Stimulated activated CD8-positive, alpha-beta memory T cell treated with anti-CD3 and anti-CD28 coated beads, Interleukin-12 subunit alpha, Interleukin-12 subunit beta, amount 100 ng/mL, for 24 hours (primary cell): ENCODE measurements around the gene SCIN.

Experiments
- DNase-seq: peaks from one replicate; pipeline ENCODE4 v3.0.0-alpha.2; 2020; ENCODE audit errors: extremely low read depth

Gene SCIN

DNA sequence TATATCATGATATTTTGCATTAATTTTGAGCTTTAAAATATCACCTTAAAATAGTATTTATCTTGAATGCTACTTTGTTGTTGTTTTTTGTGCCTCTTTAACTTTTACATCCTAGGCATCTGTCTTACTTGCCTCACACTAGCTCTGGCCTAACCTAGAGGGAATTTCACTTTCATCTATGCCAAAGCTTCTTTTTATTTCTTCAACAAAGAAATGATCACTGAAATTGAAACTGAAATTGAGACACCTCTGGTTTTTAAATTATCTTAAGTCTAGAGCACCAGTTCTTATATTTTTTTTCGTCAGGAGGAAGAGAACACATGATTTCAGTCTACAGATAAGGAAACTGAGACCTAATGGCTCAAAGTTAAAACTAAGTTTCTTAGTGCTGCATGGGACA lies 3.5 kb upstream of the SCIN start:
- DNase-seq = no peak

- DNase-seq = no peak
Measured at GRCh38 chr7:12569673-12570072, 847 bp upstream of the SCIN start.

DNA sequence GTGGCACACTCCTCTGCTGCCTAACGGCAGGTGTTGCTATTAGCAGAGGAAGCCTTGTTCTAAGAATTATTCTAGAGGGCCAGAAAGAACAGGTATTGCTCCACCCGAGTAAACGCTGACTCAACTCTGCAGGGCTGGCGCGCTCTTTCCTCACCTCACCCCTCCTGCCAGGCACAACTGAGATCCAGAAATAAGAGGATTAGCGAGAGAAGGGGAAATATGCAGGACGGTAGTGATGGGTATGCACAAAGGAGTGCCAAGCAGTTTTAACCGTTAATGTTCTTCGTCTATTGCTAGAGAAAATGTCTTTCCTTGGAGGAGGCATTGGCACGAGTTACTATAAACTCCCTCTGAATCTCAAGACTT lies 369 bp upstream of the SCIN start:
- no peak for DNase-seq

GRCh38 chr7:12571691-12572090 lies 1.2 kb downstream of the SCIN start:
- DNase-seq = no peak

DNA sequence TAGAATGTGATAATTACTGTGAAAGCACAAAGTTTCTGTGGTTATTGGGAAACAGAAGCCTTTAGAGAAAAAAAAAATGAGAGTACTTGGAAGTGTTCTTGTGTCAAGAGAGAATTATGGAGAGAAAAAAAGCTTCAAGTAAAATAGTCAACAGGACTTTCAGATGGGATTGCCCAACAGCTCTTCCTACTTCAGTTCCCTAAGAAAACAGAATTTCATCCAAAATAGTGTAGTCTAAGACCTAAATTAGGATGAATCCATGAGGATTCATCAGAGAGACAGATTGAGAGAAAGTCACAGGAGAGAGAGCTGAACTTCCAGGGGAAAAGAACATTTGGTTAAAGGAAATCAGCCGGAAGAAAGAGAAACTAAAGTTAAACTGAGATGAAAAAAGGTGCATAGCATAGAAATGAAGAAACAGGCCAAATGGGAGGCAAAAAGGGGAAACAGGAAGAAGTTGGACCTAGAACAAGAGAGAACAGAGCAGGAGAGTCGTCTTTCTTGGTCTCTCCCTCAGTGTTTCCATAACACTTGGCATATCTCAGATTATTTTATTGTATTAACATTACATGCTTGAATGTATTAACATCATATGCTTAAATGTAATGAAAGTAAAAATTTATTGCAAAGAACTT lies 2.5 kb downstream of the SCIN start:
- no peak for DNase-seq

GRCh38 chr7:12573885-12574284 lies 3.4 kb downstream of the SCIN start:
- DNase-seq = no peak

- no peak for DNase-seq
Measured at GRCh38 chr7:12578930-12579640, 8.6 kb downstream of the SCIN start.

- DNase-seq = no peak
Measured at GRCh38 chr7:12581897-12582296, 11.4 kb downstream of the SCIN start.

DNA sequence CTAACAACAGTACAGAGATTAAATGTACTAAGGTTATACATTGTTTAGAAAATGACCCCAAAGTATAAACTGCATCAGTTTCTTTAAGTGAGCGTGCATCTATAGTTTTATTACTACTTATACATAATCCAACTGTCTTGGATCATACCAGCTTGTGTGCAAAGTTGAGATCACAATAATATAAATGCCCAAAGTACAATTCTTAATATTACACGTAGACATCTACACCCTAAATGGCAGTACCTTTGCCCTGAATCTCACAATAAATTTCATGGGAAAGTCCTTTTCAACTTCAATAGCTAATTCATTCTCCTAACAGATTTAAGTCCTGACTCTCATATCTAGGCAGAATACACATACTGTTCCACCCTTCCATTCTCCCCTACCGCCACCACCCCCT lies 11.8 kb downstream of the SCIN start:
- DNase-seq = no peak

DNA sequence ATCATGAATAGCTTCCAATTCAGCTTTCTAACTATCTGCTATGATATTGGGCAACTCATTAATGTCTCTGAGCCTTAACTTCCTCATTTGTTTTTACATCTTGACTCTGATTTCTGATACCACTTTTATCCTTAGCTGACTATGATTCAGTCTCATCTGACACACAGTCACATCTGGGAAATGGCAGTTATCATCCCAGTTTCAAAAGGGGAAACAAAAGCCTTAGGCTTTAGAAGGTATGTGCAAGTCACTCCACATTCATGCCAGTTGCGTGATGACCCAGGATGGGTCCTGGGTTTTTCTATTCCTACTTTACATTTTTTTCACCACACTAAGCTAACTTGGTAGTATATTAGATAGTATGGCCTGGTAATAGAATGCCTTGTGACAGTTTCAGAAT lies 12.7 kb downstream of the SCIN start:
- no peak for DNase-seq

DNA sequence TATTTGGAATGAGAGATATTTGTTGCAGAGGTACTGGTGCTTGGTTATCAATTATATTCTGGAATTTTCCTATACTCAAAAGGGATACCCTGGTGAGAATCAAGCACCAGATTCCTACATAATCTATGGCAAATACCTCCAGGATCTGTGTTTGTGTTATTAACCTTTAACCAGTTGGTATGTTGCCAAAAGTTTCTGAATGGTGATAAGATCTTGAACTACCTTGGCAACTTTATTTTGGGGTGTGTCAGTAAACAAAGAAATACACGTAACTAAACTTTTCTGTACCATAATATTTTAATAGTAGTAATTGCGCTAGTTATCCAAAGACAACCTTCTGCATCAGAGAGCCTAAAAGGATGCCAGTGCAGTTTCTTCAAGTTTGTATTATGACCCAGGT lies 13.4 kb downstream of the SCIN start:
- DNase-seq = no peak

GRCh38 chr7:12584930-12585329 lies 14.4 kb downstream of the SCIN start:
- no peak for DNase-seq

DNA sequence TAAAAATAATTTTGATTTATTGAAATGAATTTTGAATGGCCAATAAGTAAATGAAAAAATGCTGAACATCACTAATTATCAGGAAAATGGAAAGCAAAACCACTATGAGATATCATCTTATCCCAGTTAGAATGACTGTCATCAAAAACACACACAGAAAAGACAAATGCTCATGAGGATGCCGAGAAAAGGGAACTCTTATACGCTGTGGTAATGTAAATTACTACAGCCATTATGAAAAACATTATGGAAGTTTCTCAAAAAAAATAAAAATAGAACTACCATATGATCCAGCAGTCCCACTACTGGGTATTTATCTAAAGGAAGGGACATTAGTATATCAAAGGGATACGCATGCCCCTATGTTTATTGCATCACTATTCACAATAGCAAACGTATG lies 15.8 kb downstream of the SCIN start:
- no peak for DNase-seq

DNA sequence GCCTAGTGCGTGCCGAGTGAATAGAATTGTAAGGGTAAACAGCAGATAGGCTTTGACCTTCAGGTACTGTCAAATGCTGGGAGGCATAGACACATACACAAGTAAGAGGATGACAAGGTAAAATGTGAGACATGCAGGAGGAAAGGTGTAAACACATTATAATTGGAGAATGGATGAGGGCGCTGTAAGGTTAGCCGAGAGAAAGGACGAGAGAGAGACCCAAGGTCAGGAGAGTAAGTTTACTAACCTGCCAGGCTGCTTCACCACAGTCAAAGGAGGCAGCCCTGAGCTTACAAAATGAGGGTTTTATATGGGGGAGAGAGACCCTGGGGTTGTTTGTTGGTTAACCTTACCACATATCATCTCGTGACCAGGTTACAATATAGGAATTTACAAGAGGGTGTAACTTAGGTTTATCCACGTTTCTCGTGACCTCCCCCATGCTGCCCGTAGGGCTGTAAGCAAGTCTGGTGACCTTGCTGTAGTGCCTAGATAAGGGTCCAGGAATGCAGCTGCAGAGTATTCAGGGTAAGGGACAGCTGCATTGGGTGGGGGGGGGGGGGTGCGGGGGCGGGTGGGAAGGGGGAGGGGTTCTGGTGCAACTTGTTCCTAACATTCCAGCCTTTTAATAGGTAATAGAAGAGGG lies 17.9 kb downstream of the SCIN start:
- no peak for DNase-seq

- DNase-seq = no peak
Measured at GRCh38 chr7:12590559-12590958, 20.0 kb downstream of the SCIN start.

- no peak for DNase-seq
Measured at GRCh38 chr7:12594122-12594897, 23.8 kb downstream of the SCIN start.

DNA sequence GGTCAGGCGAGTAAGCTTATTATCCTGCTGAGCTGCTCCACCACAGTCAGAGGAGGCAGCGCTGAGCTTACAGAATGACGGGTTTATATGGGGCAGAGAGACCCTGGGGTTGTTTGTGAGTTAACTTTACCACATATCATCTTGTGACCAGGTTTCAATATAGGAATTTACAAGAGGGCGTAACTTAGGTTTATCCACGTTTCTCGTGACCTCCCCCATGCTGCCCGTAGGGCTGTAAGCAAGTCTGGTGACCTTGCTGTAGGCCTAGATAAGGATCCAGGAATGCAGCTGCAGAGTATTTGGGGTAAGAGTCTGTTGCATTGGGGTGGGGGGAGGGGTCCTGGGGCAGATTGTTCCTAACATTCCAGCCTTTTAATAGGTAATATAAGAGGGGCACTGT lies 24.6 kb downstream of the SCIN start:
- DNase-seq = no peak

GRCh38 chr7:12596225-12596790 lies 25.8 kb downstream of the SCIN start:
- DNase-seq = no peak

DNA sequence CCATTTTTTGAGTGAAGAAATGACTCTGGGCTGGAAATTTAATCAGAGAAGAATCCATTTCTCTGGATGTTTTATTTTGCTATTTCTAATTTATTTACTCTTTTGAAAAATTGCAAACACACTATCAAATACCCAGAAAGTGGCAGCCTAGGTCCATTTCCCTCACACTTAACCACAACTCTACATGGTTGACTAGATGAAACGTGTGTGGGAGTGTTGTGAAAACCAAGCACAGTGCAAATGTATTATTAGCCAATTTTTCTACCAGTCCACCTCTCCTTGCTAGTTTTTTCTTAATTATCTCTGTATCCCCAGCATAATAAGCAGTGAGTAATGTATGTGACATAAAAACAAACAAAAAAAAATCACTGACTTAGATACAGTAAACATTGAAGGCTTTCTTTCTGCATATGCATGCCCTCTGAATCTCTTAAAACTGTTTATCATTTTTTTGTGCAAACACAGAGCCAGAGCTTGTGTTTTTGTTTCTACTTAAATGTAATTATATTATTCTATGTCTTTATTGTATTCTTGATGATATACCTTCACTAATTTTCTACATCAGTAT lies 30.9 kb downstream of the SCIN start:
- DNase-seq = no peak

- no peak for DNase-seq
Measured at GRCh38 chr7:12607134-12607533, 36.6 kb downstream of the SCIN start.

GRCh38 chr7:12609561-12609960 lies 39.0 kb downstream of the SCIN start:
- no peak for DNase-seq

- no peak for DNase-seq
Measured at GRCh38 chr7:12610899-12611298, 40.4 kb downstream of the SCIN start.
